ENCODE measurements around the gene YPEL2. TPM values are rescaled to one million over a fixed set of nuclear protein-coding genes. Genes with fewer than 3 reads are reported as not detected.

The YPEL2 gene
- total RNA-seq, 2 donors from 2014 or later = 22.8 to 27.7 TPM

GRCh38 chr17:59427425-59427921 is 96.0 kb downstream of the YPEL2 start:
- peaks cover 54% of the 10 kb centered on the region for H3K4me1 Mint-ChIP-seq
- no peaks in the 10 kb centered on the region for H3K36me3 Mint-ChIP-seq (ENCODE audit: low read depth)
- peak; percentile 64 for DNase-seq
- H3K27ac Mint-ChIP-seq = no peak overlapping the region
- H3K27me3 Mint-ChIP-seq (ENCODE audit: insufficient read depth) = peaks cover 13% of the 10 kb centered on the region
- Histone ChIP-seq H3K27me3 (ENCODE audit: control insufficient read depth, insufficient read depth, low read length, poor library complexity, severe bottlenecking) (no peaks in the 10 kb centered on the region), H3K27ac (ENCODE audit: low read depth, low read length) (no peak overlapping the region), H3K9ac (ENCODE audit: extremely low read depth, low read length, poor library complexity, severe bottlenecking) (no peak overlapping the region), H3K4me3 (ENCODE audit: low read length) (no peak overlapping the region), H3K36me3 (ENCODE audit: control insufficient read depth, insufficient read depth, low read length) (no peaks in the 10 kb centered on the region), H3K4me1 (ENCODE audit: control insufficient read depth, insufficient read depth, low read length) (peaks cover 40% of the 10 kb centered on the region), H3K9me3 (ENCODE audit: control insufficient read depth, low read length) (peaks cover under 1% of the 10 kb centered on the region)
- 58 to 78% methylated on average over 5 of the region's 5 CpGs for WGBS, 2 experiments (ENCODE audit: insufficient coverage in 1 of 2, insufficient read length in 1 of 2)
- H3K4me3 Mint-ChIP-seq = no peak overlapping the region
- TF ChIP-seq CTCF (conservative IDR thresholded peaks at IDR 0.05) = no peak
- peaks cover 3% of the 10 kb centered on the region for H3K9me3 Mint-ChIP-seq

- Histone ChIP-seq H3K9ac (ENCODE audit: extremely low read depth, low read length, poor library complexity, severe bottlenecking) (no peak overlapping the region), H3K27ac (ENCODE audit: low read depth, low read length) (no peak overlapping the region), H3K36me3 (ENCODE audit: control insufficient read depth, insufficient read depth, low read length) (no peaks in the 10 kb centered on the region), H3K9me3 (ENCODE audit: control insufficient read depth, low read length) (peaks cover 6% of the 10 kb centered on the region), H3K4me3 (ENCODE audit: low read length) (no peak overlapping the region), H3K4me1 (ENCODE audit: control insufficient read depth, insufficient read depth, low read length) (peaks cover 38% of the 10 kb centered on the region), H3K27me3 (ENCODE audit: control insufficient read depth, insufficient read depth, low read length, poor library complexity, severe bottlenecking) (no peaks in the 10 kb centered on the region)
- WGBS, 2 experiments (ENCODE audit: insufficient coverage in 1 of 2, insufficient read length in 1 of 2) = 80 to 86% methylated on average over 7 to 8 of the region's 9 CpGs
- TF ChIP-seq CTCF (conservative IDR thresholded peaks at IDR 0.05) = no peak
- Mint-ChIP-seq H3K36me3 (ENCODE audit: low read depth) (no peaks in the 10 kb centered on the region), H3K9me3 (peaks cover 8% of the 10 kb centered on the region), H3K27me3 (ENCODE audit: insufficient read depth) (peaks cover 13% of the 10 kb centered on the region), H3K27ac (no peak overlapping the region), H3K4me3 (no peak overlapping the region), H3K4me1 (peaks cover 51% of the 10 kb centered on the region)
- no peak for DNase-seq
Observed at GRCh38 chr17:59427996-59428395, 96.5 kb downstream of the YPEL2 start.

GRCh38 chr17:59428916-59429485 is 97.5 kb downstream of the YPEL2 start:
- Histone ChIP-seq H3K9me3 (ENCODE audit: control insufficient read depth, low read length) (peaks cover 6% of the 10 kb centered on the region), H3K27me3 (ENCODE audit: control insufficient read depth, insufficient read depth, low read length, poor library complexity, severe bottlenecking) (no peaks in the 10 kb centered on the region), H3K4me1 (ENCODE audit: control insufficient read depth, insufficient read depth, low read length) (peaks cover 28% of the 10 kb centered on the region), H3K27ac (ENCODE audit: low read depth, low read length) (no peak overlapping the region), H3K9ac (ENCODE audit: extremely low read depth, low read length, poor library complexity, severe bottlenecking) (no peak overlapping the region), H3K4me3 (ENCODE audit: low read length) (no peak overlapping the region), H3K36me3 (ENCODE audit: control insufficient read depth, insufficient read depth, low read length) (no peaks in the 10 kb centered on the region)
- H3K27me3 Mint-ChIP-seq (ENCODE audit: insufficient read depth) = peaks cover 15% of the 10 kb centered on the region
- DNase-seq = no peak
- H3K27ac Mint-ChIP-seq = no peak overlapping the region
- H3K36me3 Mint-ChIP-seq (ENCODE audit: low read depth) = no peaks in the 10 kb centered on the region
- H3K4me1 Mint-ChIP-seq = peaks cover 42% of the 10 kb centered on the region
- H3K4me3 Mint-ChIP-seq = no peak overlapping the region
- TF ChIP-seq CTCF (conservative IDR thresholded peaks at IDR 0.05) = no peak
- WGBS, 2 experiments (ENCODE audit: insufficient coverage in 1 of 2, insufficient read length in 1 of 2) = 90 to 97% methylated on average over 5 to 6 of the region's 6 CpGs
- peaks cover 8% of the 10 kb centered on the region for H3K9me3 Mint-ChIP-seq
